PFSK-1 (cell line): Measurements from ENCODE around the gene PRRG3.

Source experiments
- POLR2AphosphoS5 ChIP-seq: IDR thresholded peaks from 2 replicates; pipeline ENCODE4 v1.6.1; 2012; ENCODE audit warnings: low read depth, mild to moderate bottlenecking, control low read depth, low read length, moderate library complexity
- REST ChIP-seq, 2 experiments: IDR thresholded peaks; 2 replicates each; pipeline versions ENCODE4 v1.6.1 to v1.8.0; 2011 to 2012; ENCODE audit warnings: low read depth in 2 of 2, low read length in 2 of 2, control low read depth in 1 of 2, inconsistent platforms in 1 of 2, mild to moderate bottlenecking in 1 of 2, moderate library complexity in 1 of 2; ENCODE audit not compliant: insufficient read depth in 1 of 2
- SIN3A ChIP-seq: IDR thresholded peaks from 2 replicates; pipeline ENCODE4 v1.6.1; 2012; ENCODE audit warnings: mild to moderate bottlenecking, low read length, moderate library complexity, borderline replicate concordance; ENCODE audit not compliant: insufficient read depth
- TAF1 ChIP-seq: IDR thresholded peaks from 2 replicates; pipeline ENCODE4 v1.6.1; 2012; ENCODE audit warnings: low read length, control low read depth, borderline replicate concordance; ENCODE audit not compliant: insufficient read depth

DNA sequence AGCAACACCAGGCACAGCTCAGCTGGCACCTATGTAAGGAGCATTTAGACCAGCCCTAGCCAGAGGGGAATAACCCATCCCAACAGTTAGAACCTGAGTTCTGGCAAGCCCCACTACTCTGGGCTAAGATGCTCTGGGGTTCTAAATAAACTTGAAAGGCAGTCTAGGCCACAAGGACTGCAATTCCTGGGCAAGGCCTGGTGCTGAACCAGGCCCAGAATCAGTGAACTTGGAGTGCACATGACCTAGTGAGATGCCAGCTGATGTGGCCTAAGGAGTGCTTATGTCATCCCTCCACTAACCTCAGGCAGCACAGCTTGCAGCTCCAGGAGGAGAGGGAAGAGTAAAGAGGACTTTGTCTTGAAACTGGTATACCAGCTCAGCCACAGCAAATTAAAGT lies 7.6 kb upstream of the PRRG3 start:
- TF ChIP-seq POLR2AphosphoS5: no peak
- no peak for TF ChIP-seq REST (IDR thresholded peaks at IDR 0.05; ENCODE audit: insufficient read depth in 1 of 2, low read depth in 2 of 2, low read length in 2 of 2)
- TF ChIP-seq TAF1: no peak
- TF ChIP-seq SIN3A: no peak
